Measurements from ENCODE around the gene PDIA2. TPM values are rescaled to one million over a fixed set of nuclear protein-coding genes. Genes with fewer than 3 reads are reported as not detected.

PDIA2 gene
- total RNA-seq, 1 experiment from 2014 or later, result not detected

- BruUV-seq (replicated peaks), result no TSS peak
- CTCF ChIA-PET, result no interaction called here
- no peak overlapping the region for H3K4me3 ChIP-seq (ENCODE audit: low read depth, low read length, poor library complexity, severe bottlenecking)
- no peaks in the 10 kb centered on the region for H3K4me1 ChIP-seq (ENCODE audit: insufficient read depth, low read length, poor library complexity, severe bottlenecking)
- H3K36me3 ChIP-seq (ENCODE audit: insufficient read depth, low read length, poor library complexity, severe bottlenecking), result peaks cover 14% of the 10 kb centered on the region
- TF ChIP-seq CTCF (conservative IDR thresholded peaks at IDR 0.05; ENCODE audit: low read depth, low read length), result no peak
- TF ChIP-seq EZH2 (IDR thresholded peaks at IDR 0.05; ENCODE audit: borderline replicate concordance, low read depth, low read length, poor library complexity, severe bottlenecking), result no peak
- intact Hi-C loops (cut with micrococcal nuclease; ENCODE audit: unreplicated experiment), result no loop called here
- POLR2A ChIA-PET (ENCODE audit: low non-redundant PET), result no interaction called here
- DNase-seq (ENCODE audit: low spot score), result no peak
- no peaks in the 10 kb centered on the region for H3K27me3 ChIP-seq (replicated peaks; ENCODE audit: insufficient read depth, low read depth, low read length, poor library complexity)
- H3K27ac ChIP-seq (ENCODE audit: low read depth, low read length, poor library complexity, severe bottlenecking), result no peak overlapping the region
- H3K9me3 ChIP-seq (ENCODE audit: low read depth, low read length, poor library complexity, severe bottlenecking), result no peaks in the 10 kb centered on the region
These were observed 24.8 kb downstream of the PDIA2 start for GRCh38 chr16:307691-308312.

GRCh38 chr16:309476-309875 lies 26.5 kb downstream of the PDIA2 start:
- BruUV-seq (replicated peaks), result no TSS peak
- no peak overlapping the region for H3K27ac ChIP-seq (ENCODE audit: low read depth, low read length, poor library complexity, severe bottlenecking)
- no peaks in the 10 kb centered on the region for H3K27me3 ChIP-seq (replicated peaks; ENCODE audit: insufficient read depth, low read depth, low read length, poor library complexity)
- intact Hi-C loops (cut with micrococcal nuclease; ENCODE audit: unreplicated experiment), result no loop called here
- no peak overlapping the region for H3K4me3 ChIP-seq (ENCODE audit: low read depth, low read length, poor library complexity, severe bottlenecking)
- no peaks in the 10 kb centered on the region for H3K9me3 ChIP-seq (ENCODE audit: low read depth, low read length, poor library complexity, severe bottlenecking)
- H3K4me1 ChIP-seq (ENCODE audit: insufficient read depth, low read length, poor library complexity, severe bottlenecking), result no peaks in the 10 kb centered on the region
- ChIA-PET POLR2A (ENCODE audit: low non-redundant PET) (no interaction called here), CTCF (interaction anchor here (0.6 kb wide), 1 partner anchor 124 kb away, joined by 4 read pairs; no protein-coding TSS in a partner anchor)
- no peak for TF ChIP-seq CTCF (conservative IDR thresholded peaks at IDR 0.05; ENCODE audit: low read depth, low read length)
- no peak for TF ChIP-seq EZH2 (IDR thresholded peaks at IDR 0.05; ENCODE audit: borderline replicate concordance, low read depth, low read length, poor library complexity, severe bottlenecking)
- H3K36me3 ChIP-seq (ENCODE audit: insufficient read depth, low read length, poor library complexity, severe bottlenecking), result peaks cover 16% of the 10 kb centered on the region
- no peak for DNase-seq (ENCODE audit: low spot score)

- no peak for DNase-seq (ENCODE audit: low spot score)
- Histone ChIP-seq H3K27ac (ENCODE audit: low read depth, low read length, poor library complexity, severe bottlenecking) (no peak overlapping the region), H3K9me3 (ENCODE audit: low read depth, low read length, poor library complexity, severe bottlenecking) (no peaks in the 10 kb centered on the region), H3K36me3 (ENCODE audit: insufficient read depth, low read length, poor library complexity, severe bottlenecking) (peaks cover 16% of the 10 kb centered on the region), H3K27me3 (replicated peaks; ENCODE audit: insufficient read depth, low read depth, low read length, poor library complexity) (no peaks in the 10 kb centered on the region), H3K4me3 (ENCODE audit: low read depth, low read length, poor library complexity, severe bottlenecking) (no peak overlapping the region), H3K4me1 (ENCODE audit: insufficient read depth, low read length, poor library complexity, severe bottlenecking) (no peaks in the 10 kb centered on the region)
- ChIA-PET CTCF (interaction anchor here (0.6 kb wide), 1 partner anchor 91 kb away, joined by 4 read pairs; no protein-coding TSS in a partner anchor), POLR2A (ENCODE audit: low non-redundant PET) (no interaction called here)
- BruUV-seq (replicated peaks), result no TSS peak
- intact Hi-C loops (cut with micrococcal nuclease; ENCODE audit: unreplicated experiment), result no loop called here
- TF ChIP-seq EZH2 (IDR thresholded peaks at IDR 0.05; ENCODE audit: borderline replicate concordance, low read depth, low read length, poor library complexity, severe bottlenecking), result no peak
- TF ChIP-seq CTCF (conservative IDR thresholded peaks at IDR 0.05; ENCODE audit: low read depth, low read length), result no peak
These were observed 28.8 kb downstream of the PDIA2 start for GRCh38 chr16:311725-312124.

All from A673 (cell line).